Activated effector memory CD4-positive, alpha-beta T cell treated with Interleukin-2 at 50 U/mL for 16 hours (primary cell): ENCODE results near the gene CDK5RAP3.
"Not testable (repeated sequence)": the region's sequence is repeated elsewhere in the genome, so short reads cannot be mapped to it uniquely, and the experiment has no call there.

Experiments
- DNase-seq: peaks from one replicate; pipeline ENCODE4 v3.0.0-alpha.2; 2020

Gene CDK5RAP3

DNA sequence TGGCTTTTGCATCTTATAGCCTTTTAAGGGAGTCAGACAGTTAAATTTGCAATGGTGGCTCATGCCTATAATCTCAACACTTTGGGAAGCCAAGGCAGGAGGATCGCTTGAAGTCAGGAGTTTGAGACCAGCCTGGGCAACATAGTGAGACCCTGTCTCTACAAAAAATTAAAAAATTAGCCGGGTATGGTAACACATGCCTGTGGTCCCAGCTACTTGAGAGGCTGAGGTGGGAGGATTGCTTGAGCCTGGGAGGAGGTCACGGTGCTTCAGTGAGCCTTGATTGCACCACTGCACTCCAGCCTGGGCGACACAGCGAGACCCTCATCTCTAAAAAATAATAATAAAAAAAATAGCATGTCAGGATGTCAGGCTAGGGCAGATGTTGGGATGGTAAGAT, 30.7 kb downstream of the CDK5RAP3 start:
- not testable (repeated sequence) for DNase-seq

DNA sequence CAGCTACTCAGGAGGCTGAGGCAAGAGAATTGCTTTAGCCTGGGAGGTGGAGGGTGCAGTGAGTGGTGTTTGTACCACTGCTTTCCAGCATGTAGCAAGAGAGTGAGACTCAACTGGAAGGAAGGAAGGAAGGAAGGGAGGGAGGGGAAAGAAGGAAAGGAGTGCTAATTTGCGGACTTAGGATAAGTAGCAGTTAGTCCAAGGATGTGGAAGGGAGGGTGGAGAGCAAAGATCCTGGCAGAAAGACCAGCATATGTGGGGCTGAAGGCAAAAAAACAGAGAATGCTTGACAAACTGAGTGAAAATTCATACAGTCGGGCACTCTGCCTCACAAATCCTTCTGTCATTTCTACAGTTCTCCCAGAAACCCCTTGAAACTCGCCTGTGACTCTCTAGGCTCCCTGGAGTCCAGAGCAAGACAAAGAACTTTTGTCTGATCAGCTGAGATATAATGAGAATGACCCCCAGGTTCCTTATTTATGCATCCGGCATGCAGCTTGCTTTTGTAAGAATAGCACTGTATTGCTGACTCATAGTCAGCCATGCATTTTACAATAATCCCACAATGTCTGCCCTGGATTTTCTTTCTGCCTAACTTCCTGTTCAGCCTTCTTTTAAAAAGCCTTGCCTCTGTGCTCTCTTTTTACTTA, 31.5 kb downstream of the CDK5RAP3 start:
- DNase-seq, result no peak

DNA sequence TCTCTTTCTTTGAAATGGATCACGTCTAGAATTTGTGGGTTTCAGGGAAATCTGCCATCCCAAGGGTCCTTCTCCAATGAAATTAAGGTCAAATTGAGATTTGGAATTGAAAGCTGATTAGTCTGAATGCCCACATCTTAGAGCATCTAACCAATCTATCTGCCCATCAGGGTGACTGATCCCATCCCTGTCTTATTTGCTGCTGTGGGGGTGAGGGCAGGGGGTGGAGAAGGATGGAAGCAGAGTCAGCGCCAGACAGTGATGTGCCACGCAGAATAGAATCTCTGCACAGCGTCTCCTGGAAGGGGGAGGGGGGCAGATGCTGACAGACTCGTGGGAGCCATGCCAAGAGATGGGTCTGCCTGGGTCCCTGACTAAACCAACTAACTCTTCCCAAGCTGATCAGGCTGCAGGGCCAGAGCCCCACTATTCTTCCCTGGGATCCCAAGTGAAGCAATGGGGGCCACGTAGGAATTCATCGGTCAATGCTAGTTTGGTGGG, 32.1 kb downstream of the CDK5RAP3 start:
- DNase-seq, result no peak

DNA sequence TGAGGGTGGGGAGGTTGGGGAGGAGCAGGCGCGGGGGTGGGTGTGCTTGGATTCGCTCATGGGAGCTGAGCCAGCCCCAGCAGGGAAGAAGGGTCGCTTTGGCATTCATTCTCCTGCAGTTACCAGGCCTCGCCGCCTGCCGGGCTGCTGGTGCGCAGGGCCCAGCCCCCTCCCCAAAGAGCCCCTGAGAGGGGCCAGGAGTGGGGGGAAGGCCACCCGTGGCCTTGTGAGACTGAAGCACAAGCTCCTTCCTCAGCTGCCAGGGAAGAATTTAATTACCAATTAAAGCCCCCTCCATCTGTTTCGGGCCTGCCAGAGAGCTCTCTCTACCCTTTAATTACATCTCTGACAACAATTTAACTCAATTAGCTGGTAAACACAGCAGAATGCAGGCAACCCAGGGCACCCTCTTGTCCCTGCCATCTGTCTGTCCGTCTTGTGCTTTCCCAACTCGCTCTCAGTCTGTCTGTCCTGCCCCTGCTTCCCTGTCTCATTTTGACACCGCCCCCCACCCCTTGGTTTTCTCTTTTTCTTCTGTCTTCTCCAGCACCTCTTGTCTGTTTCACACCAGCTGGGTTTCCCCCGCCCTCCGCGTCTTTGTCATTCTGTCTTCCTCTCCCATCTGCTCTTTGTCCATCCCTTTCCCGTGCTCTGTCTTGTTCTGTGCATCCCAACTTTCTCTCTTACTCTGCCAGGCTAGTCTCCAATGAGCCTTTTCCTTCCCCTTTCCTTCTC, 32.7 kb downstream of the CDK5RAP3 start:
- no peak for DNase-seq

DNA sequence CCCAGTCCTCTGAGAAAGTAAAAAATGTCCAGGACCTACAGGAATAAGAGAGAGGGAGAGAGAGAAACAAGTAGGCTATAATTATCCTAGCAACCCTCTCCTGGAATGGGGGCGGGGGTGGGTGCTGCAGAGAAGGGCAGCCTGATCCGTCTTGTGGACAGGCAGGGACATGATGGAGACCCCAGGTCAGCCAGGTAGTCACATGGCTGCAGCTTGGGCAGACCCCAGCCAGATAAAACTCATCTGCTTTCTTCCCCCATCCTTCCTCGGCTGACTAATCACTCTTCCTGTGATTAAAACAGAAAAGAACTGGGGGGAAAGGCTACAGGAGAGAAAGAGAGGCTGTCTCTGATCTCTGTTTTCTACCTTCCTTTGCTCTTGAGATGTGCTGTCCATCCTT, 34.1 kb downstream of the CDK5RAP3 start:
- DNase-seq, result no peak

DNA sequence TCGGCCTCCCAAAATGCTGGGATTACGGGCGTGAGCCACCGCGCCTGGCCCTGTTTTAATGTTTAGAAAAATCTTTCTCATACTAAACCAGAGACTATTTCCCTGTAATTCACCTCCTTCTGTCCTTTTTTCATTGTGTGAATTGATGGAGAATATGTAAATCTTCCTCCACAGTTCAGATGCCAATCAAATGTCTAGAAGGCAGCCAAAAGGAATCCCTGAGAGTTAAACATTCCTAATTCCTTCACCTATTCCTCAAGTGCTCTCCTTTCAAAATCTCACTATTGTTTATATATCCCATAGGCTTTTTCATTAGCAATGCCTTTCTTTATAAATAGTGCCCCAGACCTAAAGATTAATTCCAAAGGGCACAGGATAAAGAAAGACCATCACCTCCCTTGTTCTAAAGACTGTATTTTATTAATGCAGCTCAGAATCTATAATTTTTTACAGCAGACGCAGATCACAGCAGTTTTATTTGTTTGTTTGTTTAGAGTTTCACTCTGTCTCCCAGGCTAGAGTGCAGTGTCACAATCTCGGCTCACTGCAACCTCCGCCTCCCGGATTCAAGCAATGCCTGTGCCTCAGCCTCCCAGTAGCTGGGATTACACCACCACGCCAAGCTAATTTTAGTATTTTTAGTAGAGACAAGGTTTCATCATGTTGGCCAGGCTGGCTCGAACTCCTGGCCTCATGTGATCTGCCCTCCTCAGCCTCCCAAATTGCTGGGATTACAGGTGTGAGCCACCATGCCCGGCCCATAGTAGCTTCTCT, 36.2 kb downstream of the CDK5RAP3 start:
- no peak for DNase-seq

DNA sequence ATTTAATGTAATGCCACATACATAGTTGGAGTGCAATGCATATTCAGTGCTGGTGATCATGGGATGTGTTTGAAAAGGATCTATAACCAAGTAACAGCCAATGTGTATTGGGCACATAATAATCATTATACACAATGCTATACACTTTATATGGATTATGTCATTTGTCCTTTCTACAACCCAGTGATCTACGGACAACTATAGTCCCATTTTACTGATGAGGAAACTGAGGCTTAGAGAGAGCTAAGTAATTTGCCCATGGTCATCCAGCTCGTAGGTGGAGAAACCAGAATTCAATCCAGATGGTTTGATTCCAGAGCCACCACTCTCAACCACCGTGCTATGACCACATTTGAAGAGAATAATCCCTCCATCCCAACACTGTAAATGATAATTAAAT, 39.3 kb downstream of the CDK5RAP3 start:
- no peak for DNase-seq

DNA sequence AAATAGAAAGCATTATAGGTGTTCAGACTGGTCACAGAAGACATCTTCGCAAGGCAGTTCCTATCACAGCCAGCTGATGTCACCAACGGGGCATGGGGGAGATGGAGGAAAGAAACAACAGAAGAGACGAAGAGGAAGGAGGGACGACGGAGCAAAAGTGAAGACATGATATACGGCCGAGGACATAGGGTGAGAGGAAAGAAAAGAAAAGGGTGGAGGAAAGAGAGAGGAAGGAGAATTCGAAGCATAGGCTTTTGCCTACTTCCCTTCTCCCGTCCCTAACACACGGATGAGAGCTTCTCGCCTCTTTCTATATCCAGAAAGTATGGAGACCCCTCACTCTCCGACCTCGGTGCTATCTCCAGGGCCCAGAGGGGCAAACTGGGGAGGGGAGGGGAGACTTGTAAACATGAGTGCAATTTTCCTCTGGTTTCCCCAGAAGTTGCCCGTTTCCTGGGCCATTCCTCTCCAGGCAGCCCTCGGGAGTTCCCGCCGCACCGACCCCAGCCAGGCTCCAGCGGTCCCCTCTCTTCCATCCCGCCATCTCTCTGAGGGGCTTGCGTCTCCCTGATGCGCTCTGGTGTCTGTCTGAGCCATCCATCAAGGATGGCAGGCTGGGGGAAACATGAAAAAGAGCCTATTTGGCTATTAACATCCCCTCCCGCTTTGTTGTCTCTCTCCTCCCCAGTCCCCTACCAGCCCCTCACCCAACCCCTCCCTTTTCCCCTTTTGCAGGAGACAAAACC, 40.7 kb downstream of the CDK5RAP3 start:
- DNase-seq, result peak; percentile 25

DNA sequence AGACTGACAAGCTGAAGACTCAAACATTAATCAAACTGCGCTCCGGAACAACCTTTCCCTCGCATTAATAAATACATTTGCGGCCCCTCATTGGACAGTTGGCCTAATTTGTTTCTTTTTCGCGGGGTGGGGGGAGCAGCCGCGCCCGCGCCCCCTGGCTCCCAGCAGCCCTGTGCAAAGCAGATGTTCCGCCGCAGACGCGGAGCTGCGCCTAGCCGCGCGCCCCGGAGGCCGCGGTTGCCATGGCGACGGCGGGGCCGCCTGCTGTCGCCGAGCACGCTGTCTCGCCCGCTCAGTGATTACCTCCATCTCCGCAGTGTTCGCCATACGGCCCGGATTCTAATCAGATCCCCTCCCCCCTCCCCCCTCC, 41.2 kb downstream of the CDK5RAP3 start:
- peak; percentile 43 for DNase-seq

DNA sequence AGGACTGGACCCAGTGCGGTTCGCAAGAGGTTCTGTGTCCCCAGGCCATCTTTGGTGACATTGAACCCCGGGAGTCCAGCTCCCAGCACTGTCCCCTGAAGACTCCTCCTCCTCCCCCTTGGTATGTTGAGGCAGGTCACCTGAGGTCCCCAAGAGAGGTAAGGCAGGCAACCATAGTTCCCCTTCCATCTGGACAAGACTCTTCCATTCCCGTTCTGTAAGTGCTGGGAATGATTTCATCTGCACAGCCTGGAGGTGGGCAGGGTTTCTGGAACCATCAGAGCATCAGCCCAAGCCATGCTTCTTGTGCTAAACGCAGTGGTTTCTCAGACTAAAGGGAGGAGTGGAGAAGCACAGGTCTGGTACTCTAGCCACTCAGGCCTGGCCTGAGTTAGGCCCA, 41.7 kb downstream of the CDK5RAP3 start:
- no peak for DNase-seq

DNA sequence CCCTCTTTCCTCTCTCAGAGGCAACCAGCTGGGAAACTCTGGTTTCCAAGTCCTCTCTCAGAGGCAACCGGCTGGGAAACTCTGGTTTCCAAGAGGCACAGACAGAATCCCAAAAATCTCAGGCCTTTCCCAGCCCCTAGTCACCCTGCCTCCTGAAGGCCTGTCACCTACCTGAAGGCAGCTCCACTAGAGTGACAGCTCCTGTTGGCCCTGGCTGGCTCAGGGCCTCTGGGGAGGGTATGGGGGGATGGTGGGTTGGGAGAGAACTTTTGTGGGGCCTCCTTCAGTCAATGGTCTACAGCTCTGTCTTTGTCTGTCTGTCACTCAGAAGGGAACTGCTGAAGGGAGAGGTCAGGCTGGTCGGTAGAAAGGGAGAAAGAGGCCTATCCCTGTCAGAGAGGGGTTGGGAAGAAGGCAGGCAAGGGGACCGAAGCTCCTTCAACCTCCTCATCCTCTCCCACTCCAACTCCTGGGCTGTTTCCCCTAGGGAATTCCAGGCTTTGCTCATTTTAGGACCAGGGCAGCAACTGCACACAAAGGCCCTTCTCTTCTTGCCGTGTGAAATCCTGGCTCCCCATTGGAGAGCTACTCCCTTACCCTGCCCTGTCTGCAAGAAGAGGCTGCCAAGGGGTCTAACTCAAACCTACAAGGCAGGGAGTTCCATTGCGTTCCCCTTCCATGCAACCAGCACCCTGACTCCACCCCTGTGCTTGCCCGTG, 43.1 kb downstream of the CDK5RAP3 start:
- DNase-seq, result no peak

DNA sequence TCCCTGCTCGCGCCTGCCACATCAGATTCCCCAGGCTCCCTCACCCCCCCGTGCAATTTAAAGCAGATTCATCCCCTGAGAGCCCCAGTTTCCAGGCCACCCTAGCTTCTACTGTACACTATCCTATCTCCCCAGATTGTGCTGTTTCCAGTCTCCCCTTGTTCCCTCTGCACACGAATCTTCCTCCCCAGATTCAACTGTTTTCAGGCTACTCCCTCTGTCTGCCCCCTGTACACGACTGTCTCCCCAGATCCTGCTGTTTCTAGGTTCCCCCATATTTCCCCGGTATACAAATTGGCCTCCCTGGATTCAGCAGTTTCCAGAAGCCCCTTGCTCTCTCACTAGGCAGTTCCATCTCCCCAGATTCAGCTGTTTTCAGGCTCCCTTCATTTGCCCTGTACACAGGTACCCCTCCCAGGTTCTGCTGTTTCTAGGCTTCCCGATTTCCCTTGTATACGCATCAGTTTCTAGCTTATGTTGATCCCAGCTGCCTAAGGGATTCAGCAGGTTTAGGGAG, 43.7 kb downstream of the CDK5RAP3 start:
- no peak for DNase-seq

DNA sequence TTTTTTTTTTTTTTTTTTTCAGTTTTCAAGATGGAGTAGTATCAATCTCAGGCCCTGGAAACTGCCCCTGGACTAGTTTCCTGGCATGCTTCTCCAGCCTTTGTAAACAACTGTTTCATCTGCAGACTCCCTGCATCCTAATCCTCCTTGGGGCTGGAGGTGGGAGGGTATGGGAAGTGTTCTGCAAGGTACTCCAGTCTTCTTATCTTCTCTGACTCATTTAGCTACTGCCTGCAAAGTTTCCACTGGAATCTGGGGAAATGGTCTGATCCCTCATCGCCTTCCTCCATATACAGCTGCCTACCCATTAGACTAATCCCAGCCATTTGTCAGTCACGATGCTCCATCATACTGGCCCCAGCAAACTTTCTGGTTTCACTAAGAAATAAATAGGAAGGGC, 45.2 kb downstream of the CDK5RAP3 start:
- no peak for DNase-seq

DNA sequence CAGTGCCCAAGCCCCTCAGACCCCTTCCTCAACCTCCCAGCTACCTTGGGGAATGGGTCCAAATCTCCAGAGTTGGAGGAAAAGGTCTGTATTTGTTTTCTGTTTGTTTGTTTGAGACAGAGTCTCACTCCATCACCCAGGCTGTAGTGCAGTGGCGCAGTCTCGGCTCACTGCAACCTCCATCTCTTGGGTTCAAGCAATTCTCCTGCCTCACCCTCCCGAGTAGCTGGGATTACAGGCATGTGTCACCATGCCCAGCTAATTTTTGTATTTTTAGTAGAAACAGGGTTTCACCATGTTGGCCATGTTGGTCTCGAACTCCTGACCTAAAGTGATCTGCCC, 46.9 kb downstream of the CDK5RAP3 start:
- DNase-seq, result not testable (repeated sequence)

DNA sequence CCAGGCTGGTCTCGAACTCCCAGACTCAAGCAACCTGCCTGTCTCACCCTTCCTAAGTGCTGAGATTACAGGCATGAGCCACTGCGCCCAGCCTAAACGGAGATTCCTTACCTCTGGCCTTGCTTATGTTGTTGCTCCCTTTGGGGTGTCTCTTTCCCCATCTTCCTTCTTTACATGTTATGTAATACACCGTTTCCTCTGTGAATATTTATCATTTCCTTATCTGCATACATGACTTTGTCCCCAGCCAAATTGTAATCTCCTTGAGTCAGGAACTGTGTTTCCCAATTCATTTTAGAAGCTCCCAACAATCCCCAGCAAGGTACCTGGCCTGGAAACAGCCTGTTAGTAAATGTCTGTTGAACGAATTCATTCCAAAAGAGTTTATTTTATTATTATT, 51.0 kb downstream of the CDK5RAP3 start:
- DNase-seq, result no peak

DNA sequence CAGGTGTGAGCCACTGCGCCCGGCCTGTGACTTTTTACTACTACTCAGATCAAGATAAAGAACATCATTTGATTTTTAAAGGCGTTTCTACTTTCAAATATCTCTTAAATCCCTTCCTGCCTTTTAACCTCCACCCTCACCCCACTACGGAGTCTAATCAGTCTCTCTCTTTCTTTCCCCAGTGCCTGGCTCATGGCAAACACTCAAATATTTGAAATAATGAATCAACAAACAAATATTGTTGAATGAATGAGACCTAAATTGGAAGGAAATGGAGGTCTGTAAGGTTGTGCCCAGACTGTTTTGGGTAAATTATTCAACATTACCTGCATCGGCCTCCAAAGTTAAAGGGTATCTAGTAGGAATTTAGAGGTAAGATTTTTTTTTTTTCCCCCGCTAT, 52.0 kb downstream of the CDK5RAP3 start:
- no peak for DNase-seq

DNA sequence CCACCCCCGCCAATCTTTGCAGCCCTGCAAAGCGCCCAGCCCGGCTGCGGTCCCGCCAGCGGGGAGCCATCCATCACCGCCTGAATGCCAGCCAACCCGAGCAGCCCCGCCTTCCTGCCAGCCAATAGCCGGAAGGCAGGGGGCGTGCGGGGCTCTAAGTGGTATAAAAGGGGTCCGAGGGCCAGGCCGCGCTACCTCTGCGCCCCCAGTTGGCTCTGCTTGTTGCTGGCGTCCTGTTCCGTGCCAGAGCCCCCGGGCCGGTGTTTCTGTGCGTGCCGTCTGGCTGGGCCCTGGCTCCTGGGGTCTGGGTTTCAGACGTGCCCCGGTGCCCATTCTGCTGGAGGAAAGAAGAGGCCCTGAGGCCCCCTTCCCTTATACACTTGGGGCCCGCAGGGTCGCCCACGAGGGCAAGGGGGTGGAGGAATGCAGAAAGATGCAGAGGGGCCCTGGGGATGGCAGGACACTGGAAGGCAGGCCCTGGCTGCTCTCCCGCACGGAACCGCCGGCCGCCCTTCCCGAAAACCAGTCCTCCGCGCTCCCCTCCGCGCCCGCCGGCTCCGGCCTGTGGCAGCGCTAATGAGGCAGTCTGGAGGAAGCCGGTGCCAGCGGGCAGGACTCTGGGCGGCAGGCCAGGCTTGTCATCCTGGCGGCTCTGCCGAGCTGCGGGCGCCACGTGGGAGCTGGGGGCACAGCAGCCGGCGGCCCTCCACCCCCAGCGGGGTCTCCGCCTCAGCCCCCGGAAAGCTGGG, 52.7 kb downstream of the CDK5RAP3 start:
- peak; percentile 36 for DNase-seq

DNA sequence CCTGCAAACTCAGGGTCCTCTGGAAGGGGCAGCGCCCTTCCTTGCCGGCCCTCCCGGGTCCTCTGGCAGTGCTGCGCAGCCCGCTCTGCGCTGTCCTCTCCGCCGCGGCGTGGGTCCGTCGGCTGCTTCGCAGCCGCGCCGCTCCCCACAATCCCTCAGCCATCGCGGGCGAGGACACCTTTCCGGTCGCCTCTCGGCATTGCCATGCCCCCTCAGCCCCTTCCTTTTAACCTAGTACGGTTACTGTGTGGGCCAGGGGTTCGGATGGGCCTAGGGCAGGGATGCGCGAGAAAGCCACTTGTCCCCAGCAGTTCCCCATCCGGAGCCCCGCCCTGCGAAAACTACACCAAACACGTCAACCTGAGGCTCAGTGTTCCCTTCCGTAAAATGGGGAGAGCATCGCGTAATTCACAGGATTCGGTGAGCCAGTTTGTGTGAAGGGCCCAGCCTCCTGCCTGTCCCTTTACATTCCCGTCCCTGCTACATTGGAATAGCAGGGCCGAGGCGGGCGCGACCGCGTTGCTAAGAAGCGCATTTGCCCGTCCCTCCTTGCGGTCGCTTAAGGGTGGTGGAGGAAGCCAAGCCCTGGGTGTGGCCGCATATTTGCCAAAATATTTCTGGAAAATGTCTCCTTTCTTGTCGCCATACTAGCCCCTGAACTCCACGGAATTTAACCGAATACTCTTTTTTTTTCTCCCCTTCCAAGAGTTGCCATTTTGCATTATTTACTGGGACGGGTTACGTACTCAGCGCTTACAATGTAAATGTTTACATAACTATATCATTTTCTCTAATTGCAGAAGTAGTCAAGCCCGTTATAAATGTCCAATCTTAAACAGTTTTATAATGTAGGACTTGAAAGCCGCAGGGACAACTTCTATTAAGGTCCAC, 53.5 kb downstream of the CDK5RAP3 start:
- peak; percentile 48 for DNase-seq

DNA sequence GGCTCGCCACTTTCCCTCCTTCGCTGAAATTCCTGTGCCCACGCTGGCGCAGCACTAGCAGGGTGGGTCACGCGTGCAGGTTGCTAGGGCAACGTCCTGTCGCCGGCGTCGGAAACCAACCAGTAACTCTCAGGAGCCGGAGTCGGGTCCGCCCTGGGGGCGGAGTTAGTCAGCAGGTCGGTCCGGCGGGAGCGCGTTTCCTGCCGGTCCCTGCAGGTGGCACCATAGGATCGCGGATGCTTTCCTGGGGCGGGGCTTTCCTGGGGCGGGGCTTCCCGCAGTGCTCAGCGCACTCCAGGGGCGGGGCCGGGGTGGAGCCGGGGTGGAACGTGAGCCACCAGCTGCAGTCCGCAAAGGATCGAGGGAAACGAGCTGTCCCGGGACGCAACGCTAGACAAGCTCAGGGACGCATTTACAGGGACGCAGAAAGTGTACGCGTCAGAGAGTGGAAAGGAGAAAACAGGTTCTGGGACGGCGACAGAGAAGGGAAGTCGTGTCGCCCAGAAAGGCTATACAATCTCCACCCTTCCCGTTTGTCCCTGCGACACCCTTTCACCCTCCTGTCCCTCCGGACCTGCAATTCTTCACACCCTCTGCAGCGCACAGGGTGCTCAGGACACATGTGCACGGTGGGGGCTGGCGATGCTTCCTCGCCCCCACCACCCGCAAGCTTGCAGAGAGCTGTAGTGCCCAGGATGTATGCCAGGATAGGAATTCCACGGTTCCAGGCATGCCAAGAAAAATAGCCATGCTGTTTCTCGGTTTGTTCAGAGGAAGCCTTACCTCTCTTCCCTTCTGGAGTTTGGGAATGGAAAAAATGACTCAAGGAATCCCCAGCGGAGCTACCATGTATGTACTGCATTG, 54.4 kb downstream of the CDK5RAP3 start:
- DNase-seq, result peak; percentile 96
